Epithelial cell of esophagus (primary cell): ENCODE results near the gene RAB8A.

Experiments used
- DNase-seq: peaks from one replicate; pipeline ENCODE4 v3.0.0; 2010; ENCODE audit warnings: low read depth
- H3K4me3 ChIP-seq: 2 replicates; pipeline ENCODE4 v1.5.1; 2011; ENCODE audit warnings: mild to moderate bottlenecking, low read length, control low read depth
- CTCF ChIP-seq: IDR thresholded peaks from 2 replicates; pipeline ENCODE4 v1.5.1; 2011; ENCODE audit warnings: low read depth, mild to moderate bottlenecking, low read length, control low read depth, inconsistent platforms; ENCODE audit not compliant: insufficient read depth; ENCODE audit errors: missing control alignments

Gene RAB8A

GRCh38 chr19:16133818-16134217, 22.1 kb downstream of the RAB8A start:
- H3K4me3 ChIP-seq: no peak overlapping the region
- no peak for TF ChIP-seq CTCF
- DNase-seq: no peak

DNA sequence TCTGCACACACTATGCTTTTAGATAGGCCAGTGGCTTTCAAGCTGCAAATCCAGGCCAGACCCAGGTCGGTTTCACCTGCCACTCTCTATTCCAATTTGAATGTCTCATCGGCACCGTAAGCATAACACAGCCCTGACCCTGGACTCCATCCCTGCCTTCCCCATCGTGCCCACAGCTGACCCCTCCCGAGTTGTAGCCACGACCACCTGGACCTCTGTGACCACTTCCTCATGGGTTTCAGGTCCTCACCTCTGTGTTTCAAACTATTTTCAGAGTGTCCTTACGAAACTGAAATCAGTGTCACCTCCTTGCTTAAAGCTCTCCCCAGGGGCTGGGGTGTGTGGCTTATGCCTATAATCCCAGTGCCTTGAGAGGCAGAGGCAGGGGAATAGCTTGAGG, 22.8 kb downstream of the RAB8A start:
- no peak overlapping the region for H3K4me3 ChIP-seq
- no peak for TF ChIP-seq CTCF
- no peak for DNase-seq

DNA sequence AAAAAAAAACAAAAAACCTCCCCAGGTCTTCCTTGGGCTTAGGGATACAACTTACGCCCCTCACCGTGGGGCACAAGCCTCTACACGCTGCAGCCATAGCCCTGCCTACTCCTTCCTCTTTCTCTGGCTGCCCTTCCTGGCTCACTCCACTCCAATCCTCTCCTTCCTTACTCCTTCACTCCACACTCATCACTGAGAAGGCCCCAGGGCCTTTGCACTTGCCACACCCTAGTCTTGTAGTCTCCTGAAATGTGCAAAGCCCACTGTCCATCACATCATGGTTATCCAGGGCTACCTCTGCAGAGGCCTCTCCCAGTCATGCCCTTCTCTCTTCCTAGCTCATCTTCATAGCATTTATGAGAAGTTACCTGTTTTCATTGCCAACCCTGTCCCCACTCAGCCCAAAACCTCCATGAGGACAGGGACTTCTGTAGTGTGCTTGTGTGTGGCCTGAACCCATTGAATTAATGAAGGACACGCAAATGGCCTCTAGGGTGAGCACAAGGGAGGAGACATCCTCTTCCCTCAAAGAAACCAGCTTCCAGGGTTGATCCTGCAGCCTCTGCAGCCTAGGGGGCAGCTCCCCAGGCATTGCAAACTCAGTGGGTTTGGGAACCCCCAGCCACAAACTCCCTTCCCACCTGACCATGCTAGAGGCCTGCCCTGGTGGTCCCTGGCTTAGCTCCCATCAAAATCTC, 23.9 kb downstream of the RAB8A start:
- no peak for DNase-seq
- TF ChIP-seq CTCF: no peak
- no peak overlapping the region for H3K4me3 ChIP-seq

DNA sequence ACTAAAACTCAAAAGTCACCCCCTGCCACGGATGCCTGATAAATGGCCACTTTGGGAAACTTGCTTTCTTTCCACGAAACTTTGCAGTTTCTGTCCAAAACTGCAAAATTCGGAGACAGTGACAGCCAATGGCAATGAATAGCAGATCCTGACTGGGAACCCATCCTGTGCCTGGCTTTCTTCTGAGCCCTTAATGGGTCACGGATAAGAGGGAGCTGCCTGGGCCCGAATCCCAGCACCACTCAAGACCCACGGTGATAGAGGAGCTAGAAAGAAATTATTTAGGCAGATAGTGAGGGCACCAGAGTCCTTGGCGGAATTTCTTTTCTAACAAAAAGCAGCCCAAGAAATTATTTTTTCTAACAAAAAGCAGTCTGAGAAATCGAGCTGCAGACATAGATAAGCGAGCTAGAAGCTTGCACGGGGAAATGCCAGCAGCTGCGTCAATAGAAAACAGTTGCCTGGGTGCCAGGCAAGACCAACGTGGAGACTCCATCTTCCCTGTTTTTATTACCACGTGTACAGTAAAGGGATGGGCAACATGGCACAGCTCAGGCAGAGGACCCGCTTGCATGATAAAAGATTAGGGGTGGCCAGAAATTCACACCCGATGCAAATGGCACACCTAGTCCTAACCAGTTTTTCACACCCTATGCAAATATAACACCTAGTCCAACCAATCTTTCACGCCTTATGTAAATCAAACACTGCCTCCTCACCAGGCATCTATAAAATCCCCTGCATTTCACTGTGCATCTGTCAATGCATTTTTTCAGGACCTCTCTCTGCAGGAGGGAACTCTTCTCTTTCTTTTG, 24.7 kb downstream of the RAB8A start:
- H3K4me3 ChIP-seq: no peak overlapping the region
- TF ChIP-seq CTCF: no peak
- no peak for DNase-seq

- no peak for DNase-seq
- no peak overlapping the region for H3K4me3 ChIP-seq
- TF ChIP-seq CTCF: no peak
These were observed 28.1 kb downstream of the RAB8A start for GRCh38 chr19:16139752-16140151.

DNA sequence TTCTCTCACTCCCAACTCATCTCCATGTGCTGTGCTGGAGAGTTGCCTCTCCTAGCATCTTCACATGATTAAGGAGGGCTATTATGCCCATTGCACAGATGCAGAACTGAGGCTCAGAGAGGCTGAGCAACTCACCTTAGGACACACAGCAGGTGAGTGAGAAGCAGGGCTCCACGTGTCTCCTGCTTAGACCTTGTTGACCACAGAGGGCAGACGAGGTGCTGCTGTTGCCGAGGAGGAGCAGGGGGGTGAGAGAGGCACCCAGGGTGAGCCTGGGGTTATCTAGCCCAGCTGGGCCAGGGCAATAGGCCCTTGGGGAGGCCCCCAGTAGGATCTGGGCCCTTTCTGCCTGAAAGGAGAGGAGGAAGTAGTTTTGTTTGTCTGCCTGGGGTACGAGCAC, 29.4 kb downstream of the RAB8A start:
- DNase-seq: no peak
- H3K4me3 ChIP-seq: no peak overlapping the region
- no peak for TF ChIP-seq CTCF

DNA sequence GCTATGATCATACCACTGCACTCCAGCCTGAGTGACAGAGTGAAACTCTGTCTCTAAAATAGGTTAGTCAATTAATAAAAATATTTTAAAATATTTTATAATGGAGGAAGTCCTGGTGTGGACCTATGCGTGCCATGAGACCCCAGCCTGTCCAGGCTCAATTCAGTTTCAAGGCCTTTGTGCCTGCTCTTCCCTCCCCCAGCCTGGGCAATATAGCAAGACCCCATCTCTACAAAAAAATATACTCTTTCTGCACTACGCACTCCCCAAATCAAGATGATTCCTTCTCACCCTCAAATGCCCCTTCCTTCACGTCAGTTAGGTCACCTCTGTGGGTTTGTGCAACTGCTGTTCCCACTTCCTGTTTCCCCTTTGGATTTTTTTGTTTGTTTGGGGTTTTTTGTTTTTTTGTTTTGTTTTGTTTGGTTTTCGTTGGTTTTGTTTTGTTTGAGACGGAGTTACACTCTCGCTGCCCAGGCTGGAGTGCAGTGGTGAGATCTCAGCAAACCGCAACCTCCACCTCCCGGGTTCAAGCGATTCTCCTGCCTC, 30.4 kb downstream of the RAB8A start:
- DNase-seq: no peak
- no peak for TF ChIP-seq CTCF
- no peak overlapping the region for H3K4me3 ChIP-seq
